Fibroblast of pulmonary artery (primary cell): ENCODE data around the gene MDGA2.

ENCODE experiments used
- DNase-seq: peaks from one replicate; pipeline ENCODE4 v3.0.0-alpha.2; 2010; ENCODE audit warnings: low read depth
- H3K4me3 ChIP-seq: replicated peaks from 2 replicates; pipeline ENCODE4 v1.5.1; 2011; ENCODE audit warnings: low read depth, mild to moderate bottlenecking, control low read depth, low read length, moderate library complexity
- CTCF ChIP-seq: IDR thresholded peaks from 2 replicates; pipeline ENCODE4 v1.5.1; 2011; ENCODE audit warnings: mild to moderate bottlenecking, control low read depth, low read length, inconsistent platforms; ENCODE audit errors: missing control alignments

The MDGA2 gene

GRCh38 chr14:47269756-47270492 lies 405.5 kb downstream of the MDGA2 start:
- no peak overlapping the region for H3K4me3 ChIP-seq
- TF ChIP-seq CTCF = no peak
- DNase-seq = peak; percentile 14

GRCh38 chr14:47264842-47265241 lies 410.6 kb downstream of the MDGA2 start:
- no peak overlapping the region for H3K4me3 ChIP-seq
- no peak for DNase-seq
- no peak for TF ChIP-seq CTCF

GRCh38 chr14:47262801-47263200 lies 412.6 kb downstream of the MDGA2 start:
- no peak for TF ChIP-seq CTCF
- no peak for DNase-seq
- no peak overlapping the region for H3K4me3 ChIP-seq

- DNase-seq = no peak
- no peak for TF ChIP-seq CTCF
- H3K4me3 ChIP-seq = no peak overlapping the region
Observed at GRCh38 chr14:47261350-47261749, 414.1 kb downstream of the MDGA2 start.

- H3K4me3 ChIP-seq = no peak overlapping the region
- no peak for DNase-seq
- TF ChIP-seq CTCF = no peak
Observed at GRCh38 chr14:47259796-47260195, 415.6 kb downstream of the MDGA2 start.

- no peak for TF ChIP-seq CTCF
- DNase-seq = no peak
- no peak overlapping the region for H3K4me3 ChIP-seq
Observed at GRCh38 chr14:47257013-47257412, 418.4 kb downstream of the MDGA2 start.

GRCh38 chr14:47252802-47253201 lies 422.6 kb downstream of the MDGA2 start:
- TF ChIP-seq CTCF = no peak
- no peak for DNase-seq
- H3K4me3 ChIP-seq = no peak overlapping the region
